ES-I3 (cell line): Measurements from ENCODE around the gene CDC5L.

Experiments used
- H3K36me3 ChIP-seq: 2 replicates; pipeline ENCODE4 v1.6.1; 2013; ENCODE audit warnings: mild to moderate bottlenecking, low read length, control low read depth, moderate library complexity; ENCODE audit not compliant: insufficient read depth
- H3K4me1 ChIP-seq: 2 replicates; pipeline ENCODE4 v1.6.1; 2013; ENCODE audit warnings: mild to moderate bottlenecking, control low read depth, low read length; ENCODE audit not compliant: insufficient read depth
- H3K9ac ChIP-seq: 2 replicates; pipeline ENCODE4 v1.6.1; 2013; ENCODE audit warnings: low read depth, mild to moderate bottlenecking, low read length, moderate library complexity
- H3K9me3 ChIP-seq: 2 replicates; pipeline ENCODE4 v1.6.1; 2013; ENCODE audit warnings: mild to moderate bottlenecking, low read length, moderate library complexity; ENCODE audit not compliant: control insufficient read depth, insufficient read depth

Gene CDC5L

GRCh38 chr6:44475779-44476434 lies 88.4 kb downstream of the CDC5L start:
- no peaks in the 10 kb centered on the region for H3K9me3 ChIP-seq
- H3K9ac ChIP-seq = no peak overlapping the region
- peaks cover 31% of the 10 kb centered on the region for H3K4me1 ChIP-seq
- H3K36me3 ChIP-seq = no peaks in the 10 kb centered on the region

- H3K9ac ChIP-seq = no peak overlapping the region
- peaks cover 23% of the 10 kb centered on the region for H3K4me1 ChIP-seq
- no peaks in the 10 kb centered on the region for H3K9me3 ChIP-seq
- H3K36me3 ChIP-seq = no peaks in the 10 kb centered on the region
Measured at GRCh38 chr6:44476849-44477248, 89.3 kb downstream of the CDC5L start.

GRCh38 chr6:44477293-44477894 lies 89.9 kb downstream of the CDC5L start:
- H3K9me3 ChIP-seq = no peaks in the 10 kb centered on the region
- H3K4me1 ChIP-seq = peaks cover 18% of the 10 kb centered on the region
- H3K36me3 ChIP-seq = no peaks in the 10 kb centered on the region
- no peak overlapping the region for H3K9ac ChIP-seq

DNA sequence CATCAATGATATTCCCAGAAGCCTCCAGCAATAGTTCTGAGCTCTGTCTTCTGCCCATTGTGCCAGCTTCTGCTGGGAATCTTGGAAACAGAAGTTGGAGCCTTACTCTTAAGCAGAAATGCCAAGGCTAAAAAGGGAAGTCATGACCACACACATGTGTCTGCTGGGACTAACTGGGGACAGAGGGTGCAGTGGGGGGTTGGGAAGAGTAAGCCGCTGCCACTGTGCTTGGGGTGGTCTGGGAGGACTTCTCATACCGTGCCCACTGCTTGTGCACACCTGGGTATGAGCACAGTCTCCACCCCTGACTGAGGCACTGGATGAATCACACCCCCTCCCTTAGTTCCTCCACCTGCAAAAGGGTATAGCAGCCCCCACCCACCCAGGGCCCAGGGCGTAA lies 90.7 kb downstream of the CDC5L start:
- no peaks in the 10 kb centered on the region for H3K36me3 ChIP-seq
- peaks cover 10% of the 10 kb centered on the region for H3K4me1 ChIP-seq
- H3K9ac ChIP-seq = no peak overlapping the region
- no peaks in the 10 kb centered on the region for H3K9me3 ChIP-seq

GRCh38 chr6:44478591-44479254 lies 91.2 kb downstream of the CDC5L start:
- no peaks in the 10 kb centered on the region for H3K9me3 ChIP-seq
- H3K36me3 ChIP-seq = no peaks in the 10 kb centered on the region
- peaks cover 7% of the 10 kb centered on the region; the same call in 1 of the 2 replicates for H3K4me1 ChIP-seq
- no peak overlapping the region for H3K9ac ChIP-seq

GRCh38 chr6:44480097-44480541 lies 92.6 kb downstream of the CDC5L start:
- Histone ChIP-seq H3K4me1 (peaks cover 15% of the 10 kb centered on the region), H3K9me3 (no peaks in the 10 kb centered on the region), H3K9ac (no peak overlapping the region), H3K36me3 (no peaks in the 10 kb centered on the region)

- H3K4me1 ChIP-seq = peaks cover 16% of the 10 kb centered on the region
- no peaks in the 10 kb centered on the region for H3K36me3 ChIP-seq
- H3K9ac ChIP-seq = no peak overlapping the region
- no peaks in the 10 kb centered on the region for H3K9me3 ChIP-seq
Measured at GRCh38 chr6:44481056-44481455, 93.5 kb downstream of the CDC5L start.

GRCh38 chr6:44481760-44482159 lies 94.3 kb downstream of the CDC5L start:
- Histone ChIP-seq H3K9ac (no peak overlapping the region), H3K36me3 (no peaks in the 10 kb centered on the region), H3K4me1 (peaks cover 16% of the 10 kb centered on the region), H3K9me3 (no peaks in the 10 kb centered on the region)

DNA sequence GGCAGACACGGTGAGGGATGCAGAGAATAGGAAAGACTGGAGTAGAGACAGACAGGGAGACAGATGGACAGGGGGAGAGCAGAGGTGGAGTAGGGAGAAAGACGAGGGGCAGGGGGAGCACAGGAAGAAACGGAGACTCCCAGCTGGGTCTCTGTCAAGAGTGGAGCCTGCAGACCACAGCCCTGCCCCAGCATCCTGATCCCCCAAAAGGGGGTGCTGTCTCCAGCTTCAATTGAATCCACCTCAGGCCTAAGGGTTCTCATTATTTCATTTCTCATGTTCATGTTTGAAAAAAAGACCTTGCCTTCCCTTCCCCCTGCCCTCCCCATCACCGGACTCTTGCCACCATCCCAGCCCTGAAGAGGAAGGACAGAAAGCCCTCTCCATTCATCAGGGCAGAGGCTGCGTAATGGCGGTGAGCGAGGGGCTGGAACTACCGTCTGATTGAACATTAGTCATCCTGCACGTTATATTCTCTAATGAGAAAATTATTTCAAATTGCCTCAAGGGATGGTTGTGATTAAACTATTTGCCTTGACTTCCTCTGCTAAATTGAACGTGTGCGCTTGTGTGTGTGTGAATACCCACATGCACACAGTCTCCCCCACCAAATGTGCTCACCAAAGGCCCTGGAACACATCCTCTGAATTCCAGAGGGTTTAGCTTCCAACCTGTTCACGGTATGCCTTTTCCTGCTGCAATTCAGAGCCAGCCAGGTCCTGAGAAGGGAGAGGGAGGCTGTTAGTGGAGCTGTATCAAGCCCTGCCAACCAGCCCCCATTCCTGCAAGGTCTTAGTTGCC lies 98.3 kb downstream of the CDC5L start:
- Histone ChIP-seq H3K36me3 (no peaks in the 10 kb centered on the region), H3K9ac (no peak overlapping the region), H3K4me1 (peaks cover 16% of the 10 kb centered on the region), H3K9me3 (no peaks in the 10 kb centered on the region)

DNA sequence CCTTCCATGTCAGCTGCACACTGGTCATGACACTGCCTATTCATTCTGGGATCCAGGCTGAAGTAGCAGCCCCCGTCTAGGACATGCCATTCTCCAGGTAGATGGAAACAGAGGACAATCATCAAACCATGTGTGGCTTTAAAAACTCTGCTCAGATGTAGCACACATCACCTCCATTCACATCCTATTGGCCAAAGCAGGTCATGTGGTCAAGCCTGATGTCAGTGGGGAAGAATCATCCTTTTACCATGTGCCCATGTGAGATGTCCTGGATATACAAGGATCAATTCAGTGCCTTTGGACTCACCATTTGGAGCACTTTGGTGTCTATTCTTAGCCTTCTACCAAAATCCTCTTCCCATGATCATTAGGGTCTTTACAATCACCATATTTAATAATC lies 99.5 kb downstream of the CDC5L start:
- no peaks in the 10 kb centered on the region for H3K36me3 ChIP-seq
- H3K9ac ChIP-seq = no peak overlapping the region
- peaks cover 16% of the 10 kb centered on the region for H3K4me1 ChIP-seq
- H3K9me3 ChIP-seq = no peaks in the 10 kb centered on the region

DNA sequence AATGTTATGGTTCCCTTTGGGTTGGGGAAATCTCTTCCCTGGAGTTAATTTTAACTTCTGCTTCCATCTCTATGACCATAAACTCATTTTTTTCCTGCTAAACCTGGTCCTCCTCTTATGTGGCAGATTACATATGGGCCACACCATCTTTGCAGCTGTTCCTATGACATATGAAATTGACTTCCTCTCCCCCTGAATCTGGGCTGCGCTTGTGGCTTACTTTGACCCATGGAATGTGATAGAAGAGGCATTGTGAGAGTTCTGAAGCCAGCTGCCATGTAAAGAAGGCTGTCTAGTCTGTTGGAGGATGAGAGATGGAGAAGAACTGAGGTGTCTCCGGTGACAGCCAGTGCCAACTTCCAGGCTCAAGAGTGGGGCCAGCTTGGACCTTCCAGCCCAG lies 100.1 kb downstream of the CDC5L start:
- H3K4me1 ChIP-seq = peaks cover 16% of the 10 kb centered on the region
- H3K9me3 ChIP-seq = no peaks in the 10 kb centered on the region
- no peaks in the 10 kb centered on the region for H3K36me3 ChIP-seq
- no peak overlapping the region for H3K9ac ChIP-seq

GRCh38 chr6:44489910-44490604 lies 102.6 kb downstream of the CDC5L start:
- no peaks in the 10 kb centered on the region for H3K36me3 ChIP-seq
- H3K9me3 ChIP-seq = no peaks in the 10 kb centered on the region
- peaks cover 8% of the 10 kb centered on the region; the same call in 1 of the 2 replicates for H3K4me1 ChIP-seq
- no peak overlapping the region for H3K9ac ChIP-seq

DNA sequence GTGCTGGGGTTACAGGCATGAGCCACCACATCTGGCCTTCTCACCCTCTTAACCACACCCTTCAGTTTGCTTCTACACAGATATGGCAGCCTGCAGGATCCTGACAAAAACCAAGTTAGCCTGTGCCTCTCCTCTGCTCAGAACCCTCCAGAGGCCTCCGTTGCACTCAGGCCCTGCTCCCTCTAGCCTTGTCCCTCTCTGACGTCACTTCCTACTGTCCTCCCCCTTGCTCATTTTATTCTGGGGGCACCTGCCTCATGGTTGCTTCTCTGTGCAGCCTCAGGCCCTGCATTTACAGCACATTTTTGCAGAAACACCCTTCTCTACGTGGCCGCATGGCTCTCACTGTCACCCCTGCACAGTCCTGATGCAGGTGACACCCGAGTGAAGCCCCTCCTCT lies 105.6 kb downstream of the CDC5L start:
- no peaks in the 10 kb centered on the region for H3K4me1 ChIP-seq
- no peak overlapping the region for H3K9ac ChIP-seq
- H3K9me3 ChIP-seq = no peaks in the 10 kb centered on the region
- H3K36me3 ChIP-seq = no peaks in the 10 kb centered on the region

DNA sequence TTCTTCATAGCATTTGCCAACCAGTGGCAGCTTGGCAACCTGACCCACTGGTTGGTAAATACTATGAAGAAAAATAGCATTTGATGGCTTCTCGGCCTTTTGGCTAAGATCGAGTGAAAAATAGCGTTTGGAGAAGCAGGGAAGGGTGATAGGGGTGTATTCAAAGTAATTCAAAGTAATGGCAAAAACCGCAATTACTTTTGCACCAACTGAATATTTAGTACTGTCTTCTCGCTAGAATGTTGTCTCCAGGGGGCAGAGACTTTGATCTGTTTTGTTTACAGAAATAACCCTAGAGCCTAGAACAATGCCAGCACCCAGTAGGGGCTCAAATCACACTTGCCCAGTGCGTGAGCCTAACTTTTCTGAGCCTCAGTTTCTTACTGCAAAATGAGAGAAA lies 106.1 kb downstream of the CDC5L start:
- H3K4me1 ChIP-seq = no peaks in the 10 kb centered on the region
- H3K9ac ChIP-seq = no peak overlapping the region
- no peaks in the 10 kb centered on the region for H3K9me3 ChIP-seq
- no peaks in the 10 kb centered on the region for H3K36me3 ChIP-seq
